Measurements from ENCODE around the gene SLC3A2. TPM values are rescaled to one million over a fixed set of nuclear protein-coding genes. Genes with fewer than 3 reads are reported as not detected.

Gene SLC3A2
- total RNA-seq, 1 donor from 2014 or later, result 35.0 TPM

DNA sequence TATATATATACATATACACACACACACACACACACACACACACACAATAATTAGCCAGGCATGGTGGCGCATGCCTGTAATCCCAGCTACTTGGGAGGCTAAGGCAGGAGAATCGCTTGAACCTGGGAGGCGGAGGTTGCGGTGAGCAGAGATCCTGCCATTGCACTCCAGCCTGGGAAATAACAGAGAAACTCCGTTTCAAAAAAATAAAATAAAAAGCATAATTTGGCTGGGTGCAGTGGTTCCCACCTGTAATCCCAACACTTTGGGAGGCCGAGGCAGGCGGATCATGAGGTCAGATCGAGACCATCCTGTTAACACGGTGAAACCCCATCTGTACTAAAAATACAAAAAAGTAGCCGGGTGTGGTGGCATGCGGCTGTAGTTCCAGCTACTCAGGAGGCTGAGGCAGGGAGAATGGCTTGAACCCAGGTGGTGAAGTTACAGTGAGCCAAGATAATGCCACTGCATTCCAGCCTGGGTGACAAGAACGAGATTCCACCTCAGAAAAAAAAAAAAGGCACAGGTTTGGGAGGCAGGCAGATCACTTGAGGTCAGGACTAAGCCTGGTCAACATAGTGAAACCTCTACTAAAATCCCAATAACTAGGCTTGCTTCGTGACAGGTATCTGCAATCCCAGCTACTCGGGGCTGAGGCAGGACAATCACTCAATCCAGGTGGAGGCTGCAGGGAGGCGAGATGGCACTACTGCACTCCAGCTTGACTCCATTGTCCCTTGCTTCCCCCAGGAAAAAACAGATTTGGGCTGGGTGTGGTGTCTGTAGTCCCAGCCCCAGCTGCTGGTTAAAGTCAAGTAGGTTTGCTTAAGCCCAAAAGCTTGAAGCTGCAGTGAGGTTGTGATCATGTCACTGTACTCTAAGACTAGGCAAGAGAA lies 29.5 kb upstream of the SLC3A2 start:
- no peaks in the 10 kb centered on the region for H3K9me3 ChIP-seq (replicated peaks)
- intact Hi-C loops (cut with micrococcal nuclease), result no loop called here
- TF ChIP-seq, protein P1, sequence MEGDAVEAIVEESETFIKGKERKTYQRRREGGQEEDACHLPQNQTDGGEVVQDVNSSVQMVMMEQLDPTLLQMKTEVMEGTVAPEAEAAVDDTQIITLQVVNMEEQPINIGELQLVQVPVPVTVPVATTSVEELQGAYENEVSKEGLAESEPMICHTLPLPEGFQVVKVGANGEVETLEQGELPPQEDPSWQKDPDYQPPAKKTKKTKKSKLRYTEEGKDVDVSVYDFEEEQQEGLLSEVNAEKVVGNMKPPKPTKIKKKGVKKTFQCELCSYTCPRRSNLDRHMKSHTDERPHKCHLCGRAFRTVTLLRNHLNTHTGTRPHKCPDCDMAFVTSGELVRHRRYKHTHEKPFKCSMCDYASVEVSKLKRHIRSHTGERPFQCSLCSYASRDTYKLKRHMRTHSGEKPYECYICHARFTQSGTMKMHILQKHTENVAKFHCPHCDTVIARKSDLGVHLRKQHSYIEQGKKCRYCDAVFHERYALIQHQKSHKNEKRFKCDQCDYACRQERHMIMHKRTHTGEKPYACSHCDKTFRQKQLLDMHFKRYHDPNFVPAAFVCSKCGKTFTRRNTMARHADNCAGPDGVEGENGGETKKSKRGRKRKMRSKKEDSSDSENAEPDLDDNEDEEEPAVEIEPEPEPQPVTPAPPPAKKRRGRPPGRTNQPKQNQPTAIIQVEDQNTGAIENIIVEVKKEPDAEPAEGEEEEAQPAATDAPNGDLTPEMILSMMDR (IDR thresholded peaks at IDR 0.05; ENCODE audit: borderline replicate concordance), result no peak

DNA sequence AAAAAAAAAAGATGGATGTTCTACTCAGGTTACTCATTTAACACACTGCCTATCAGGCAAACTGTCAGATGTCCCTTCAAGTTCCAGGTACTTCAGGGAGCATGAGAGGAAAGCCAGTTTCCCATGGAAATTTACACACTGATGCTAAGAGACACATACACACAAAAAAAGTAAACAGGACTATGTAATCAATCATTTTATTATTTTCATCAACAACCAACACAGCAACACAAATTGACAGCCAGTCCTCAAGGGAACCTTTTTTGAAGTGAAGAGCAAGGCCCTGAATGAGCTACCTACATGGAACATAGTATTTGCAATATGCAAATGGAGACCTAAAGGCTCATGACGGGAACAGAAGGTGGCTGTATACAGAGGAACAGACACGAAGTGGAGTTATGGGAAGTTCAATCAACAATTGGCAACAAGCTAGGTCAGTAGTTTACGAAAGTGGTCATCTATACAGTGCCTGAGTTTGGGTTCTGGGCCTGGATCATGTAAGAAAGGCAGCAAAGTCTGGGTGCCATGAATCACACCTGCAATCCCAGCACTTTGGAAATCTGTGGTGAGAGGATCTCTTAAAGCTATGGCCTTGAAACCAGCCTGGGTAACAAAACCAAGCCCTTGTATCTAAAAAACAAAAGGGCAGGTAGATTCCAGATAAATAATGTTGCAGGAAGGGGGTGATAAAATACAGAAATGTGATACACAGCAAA lies 28.7 kb upstream of the SLC3A2 start:
- H3K4me3 ChIP-seq, result no peak overlapping the region
- H3K27ac ChIP-seq (replicated peaks), result peak overlapping the region; percentile 13
- peaks cover 33% of the 10 kb centered on the region for H3K36me3 ChIP-seq
- TF ChIP-seq, protein P1 (IDR thresholded peaks at IDR 0.05; ENCODE audit: borderline replicate concordance), result no peak
- intact Hi-C loops (cut with micrococcal nuclease), result no loop called here
- no peak for DNase-seq
- H3K9me3 ChIP-seq (replicated peaks), result no peaks in the 10 kb centered on the region
- H3K27me3 ChIP-seq (ENCODE audit: low read depth), result no peaks in the 10 kb centered on the region
- peaks cover 44% of the 10 kb centered on the region for H3K4me1 ChIP-seq

More for the DNA sequence above, 29.5 kb upstream of the SLC3A2 start:
- DNase-seq, result no peak
- H3K36me3 ChIP-seq, result peaks cover 33% of the 10 kb centered on the region
- H3K4me1 ChIP-seq, result peaks cover 38% of the 10 kb centered on the region
- peak overlapping the region; percentile 13 for H3K27ac ChIP-seq (replicated peaks)
- H3K4me3 ChIP-seq, result no peak overlapping the region
- no peaks in the 10 kb centered on the region for H3K27me3 ChIP-seq (ENCODE audit: low read depth)

DNA sequence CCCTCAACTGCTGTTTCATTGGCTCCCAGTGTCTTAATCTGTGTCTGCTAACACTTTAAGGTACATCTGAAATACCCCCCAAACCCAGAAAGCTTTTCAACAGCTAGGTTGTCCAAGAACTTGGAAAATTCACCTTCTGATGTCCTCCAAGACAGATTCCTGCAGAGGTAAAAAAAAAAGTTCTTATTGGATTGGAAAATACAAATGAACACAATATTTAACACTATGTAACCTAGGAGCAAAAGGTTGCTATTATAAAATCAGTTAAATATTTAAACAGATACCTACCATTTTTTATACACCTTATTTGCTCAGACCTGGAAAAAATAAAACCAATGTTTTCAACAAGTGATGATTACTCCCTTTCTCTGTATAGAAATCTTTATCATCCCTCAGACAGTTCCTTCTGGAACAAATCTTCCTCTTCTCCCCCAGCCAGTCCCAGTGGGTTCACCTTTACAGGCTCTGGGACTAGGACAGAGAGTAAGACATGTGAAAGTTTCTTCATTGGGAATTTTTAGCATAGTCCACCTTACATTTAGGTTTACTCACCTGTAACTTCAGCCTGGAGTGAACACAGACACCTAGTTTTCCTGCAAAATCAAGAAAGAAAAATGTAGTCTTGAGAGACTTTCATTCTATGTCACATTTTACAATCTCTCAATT lies 28.0 kb upstream of the SLC3A2 start:
- Histone ChIP-seq H3K4me3 (no peak overlapping the region), H3K4me1 (peaks cover 44% of the 10 kb centered on the region), H3K36me3 (peaks cover 33% of the 10 kb centered on the region), H3K9me3 (replicated peaks) (no peaks in the 10 kb centered on the region), H3K27me3 (ENCODE audit: low read depth) (no peaks in the 10 kb centered on the region), H3K27ac (replicated peaks) (no peak overlapping the region)
- no peak for DNase-seq
- intact Hi-C loops (cut with micrococcal nuclease), result no loop called here
- TF ChIP-seq, protein P1 (IDR thresholded peaks at IDR 0.05; ENCODE audit: borderline replicate concordance), result no peak

GRCh38 chr11:62853279-62853965 lies 27.3 kb upstream of the SLC3A2 start:
- Histone ChIP-seq H3K4me1 (peaks cover 44% of the 10 kb centered on the region), H3K9me3 (replicated peaks) (no peaks in the 10 kb centered on the region), H3K27ac (replicated peaks) (peak overlapping the region; percentile 88), H3K27me3 (ENCODE audit: low read depth) (no peaks in the 10 kb centered on the region), H3K36me3 (peaks cover 33% of the 10 kb centered on the region), H3K4me3 (peak overlapping the region; percentile 94)
- DNase-seq, result no peak
- intact Hi-C loops (cut with micrococcal nuclease), result no loop called here
- TF ChIP-seq, protein P1 (IDR thresholded peaks at IDR 0.05; ENCODE audit: borderline replicate concordance), result no peak
